Measurements from ENCODE around the gene KCNA10. TPM values are rescaled to one million over a fixed set of nuclear protein-coding genes. Genes with fewer than 3 reads are reported as not detected.

The KCNA10 gene
- total and polyA plus RNA-seq, 8 donors = not detected

GRCh38 chr1:110538921-110539320 lies 19.9 kb upstream of the KCNA10 start:
- ATAC-seq (no peak), DNase-seq (no peak)
- Histone ChIP-seq H3K27ac (no peak overlapping the region), H3K9me3 (no peaks in the 10 kb centered on the region), H3K27me3 (peaks cover 0 to 22% of the 10 kb centered on the region in 2 donors), H3K4me3 (no peak overlapping the region), H3K4me1 (no peaks in the 10 kb centered on the region), H3K36me3 (no peaks in the 10 kb centered on the region)
- no peak for TF ChIP-seq CTCF (IDR thresholded peaks at IDR 0.05)
- intact Hi-C loops (cut with DNase I) = no loop called here

DNA sequence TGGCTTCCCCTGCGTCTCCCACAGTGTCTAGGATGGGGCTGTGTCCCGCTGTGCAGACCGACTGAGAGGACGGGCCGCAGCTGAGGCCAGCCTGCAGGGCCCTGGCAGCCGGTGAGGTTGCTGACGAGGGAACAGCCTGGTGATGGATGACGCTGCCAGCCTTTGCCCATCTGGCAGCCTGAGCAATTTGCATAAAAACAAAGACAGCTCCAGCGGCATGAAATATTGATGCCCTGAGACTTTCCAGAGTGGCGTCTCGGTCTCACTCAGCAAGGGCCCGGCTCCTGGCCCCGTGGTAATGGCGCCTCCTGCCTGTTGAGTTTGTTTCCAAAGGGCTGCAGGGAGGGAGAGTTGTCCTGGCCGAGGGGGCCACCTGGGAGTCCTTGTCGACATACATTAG lies 19.1 kb upstream of the KCNA10 start:
- H3K4me3 ChIP-seq = no peak overlapping the region
- peaks cover 0 to 27% of the 10 kb centered on the region in 2 donors for H3K27me3 ChIP-seq
- no peak for TF ChIP-seq CTCF (IDR thresholded peaks at IDR 0.05)
- H3K9me3 ChIP-seq = no peaks in the 10 kb centered on the region
- H3K36me3 ChIP-seq = no peaks in the 10 kb centered on the region
- ATAC-seq = no peak
- intact Hi-C loops (cut with DNase I) = no loop called here
- H3K27ac ChIP-seq = no peak overlapping the region
- no peak for DNase-seq
- no peaks in the 10 kb centered on the region for H3K4me1 ChIP-seq

GRCh38 chr1:110535985-110536384 lies 17.0 kb upstream of the KCNA10 start:
- Histone ChIP-seq H3K36me3 (no peaks in the 10 kb centered on the region), H3K27ac (no peak overlapping the region), H3K27me3 (peaks cover 0 to 35% of the 10 kb centered on the region in 2 donors), H3K4me3 (no peak overlapping the region), H3K4me1 (no peaks in the 10 kb centered on the region), H3K9me3 (no peaks in the 10 kb centered on the region)
- DNase-seq = no peak
- TF ChIP-seq CTCF (IDR thresholded peaks at IDR 0.05) = no peak
- ATAC-seq = no peak
- intact Hi-C loops (cut with DNase I) = no loop called here

- ATAC-seq = no peak
- Histone ChIP-seq H3K36me3 (no peaks in the 10 kb centered on the region), H3K27ac (no peak overlapping the region), H3K4me3 (no peak overlapping the region), H3K9me3 (no peaks in the 10 kb centered on the region), H3K27me3 (peaks cover 0 to 35% of the 10 kb centered on the region in 2 donors), H3K4me1 (no peaks in the 10 kb centered on the region)
- DNase-seq = no peak
- no peak for TF ChIP-seq CTCF (IDR thresholded peaks at IDR 0.05)
- intact Hi-C loops (cut with DNase I) = no loop called here
These were observed 14.3 kb upstream of the KCNA10 start for GRCh38 chr1:110533230-110533629.

GRCh38 chr1:110529011-110529410 lies 10.0 kb upstream of the KCNA10 start:
- TF ChIP-seq CTCF (IDR thresholded peaks at IDR 0.05) = no peak
- intact Hi-C loops (cut with DNase I) = no loop called here
- Histone ChIP-seq H3K9me3 (no peaks in the 10 kb centered on the region), H3K36me3 (no peaks in the 10 kb centered on the region), H3K27me3 (peaks cover 0 to 68% of the 10 kb centered on the region in 2 donors), H3K4me3 (no peak overlapping the region), H3K27ac (no peak overlapping the region), H3K4me1 (no peaks in the 10 kb centered on the region)
- ATAC-seq (no peak), DNase-seq (no peak)
